BJ (cell line): Measurements from ENCODE around the gene ARL15. TPM values are rescaled to one million over a fixed set of nuclear protein-coding genes. Genes with fewer than 3 reads are reported as not detected.
A peak's percentile ranks its signal among the peaks of the same experiment; 100 is the strongest.
"Not testable (repeated sequence)": the region's sequence is repeated elsewhere in the genome, so short reads cannot be mapped to it uniquely, and the experiment has no call there.

ENCODE experiments used
- CTCF ChIA-PET: fragments of 350-600 bp; formaldehyde crosslinking; extraction: SDS; loops from one replicate; lab custom pipeline; 2021; ENCODE audit warnings: antibody characterized with exemption, inconsistent platforms; lab: Yijun Ruan, JAX
- POLR2A ChIA-PET: fragments of 300-600 bp; sonication (Branson Sonifier 250); formaldehyde crosslinking; extraction: SDS; loops from one replicate; lab custom pipeline; 2021; ENCODE audit warnings: antibody characterized with exemption; lab: Charles Lee
- DNase-seq: peaks from one replicate; pipeline ENCODE4 v3.0.0-alpha.2; 2011; ENCODE audit warnings: low read depth
- H3K27me3 ChIP-seq: 2 replicates; pipeline ENCODE4 v1.6.0; 2011; ENCODE audit warnings: low read length; ENCODE audit not compliant: control insufficient read depth, insufficient read depth
- H3K36me3 ChIP-seq: 2 replicates; pipeline ENCODE4 v1.5.1; 2011; ENCODE audit warnings: low read length; ENCODE audit not compliant: control insufficient read depth, insufficient read depth
- H3K4me3 ChIP-seq: 2 replicates; pipeline ENCODE4 v1.5.1; 2011; ENCODE audit warnings: low read depth, mild to moderate bottlenecking, control low read depth, low read length
- CTCF ChIP-seq: IDR thresholded peaks from 2 replicates; pipeline ENCODE4 v1.5.1; 2011; ENCODE audit warnings: low read depth, mild to moderate bottlenecking, control low read depth, inconsistent platforms, low read length, moderate library complexity; ENCODE audit not compliant: insufficient read depth
- polyA minus RNA-seq: library from RNA; depleted of rRNA, polyadenylated mRNA; stranded (reverse); fragments of >200 nt; gene quantifications from 2 replicates; pipeline ENCODE4 v1.2.3, GENCODE V29; 2011; rRNA and poly(A)+ RNA removed
- polyA plus RNA-seq: library from polyadenylated mRNA; depleted of rRNA; stranded (reverse); fragments of >200 nt; gene quantifications from 2 replicates; pipeline ENCODE4 v1.2.3, GENCODE V29; 2011; rRNA removed

The ARL15 gene
- 11.9 and 16.0 TPM in 2 replicates for polyA plus RNA-seq
- polyA minus RNA-seq, result 17.1 and 30.0 TPM in 2 replicates

GRCh38 chr5:54310433-54311175 is at the start of gene ARL15:
Gene ARL15, minus strand, starts transcription at chr5:54310573.
- TF ChIP-seq CTCF, result no peak
- CTCF ChIA-PET, result interaction anchor here (0.6 to 2.5 kb wide), 16 partner anchors 14 to 1067 kb away, joined by 3 to 12 read pairs (median 3); partner anchors contain the start of gene SNX18
- Histone ChIP-seq H3K27me3 (no peaks in the 10 kb centered on the region), H3K4me3 (peak within 1 kb of the TSS; percentile 91), H3K36me3 (no peaks in the 10 kb centered on the region)
- DNase-seq, result peak; percentile 84
- POLR2A ChIA-PET, result interaction anchor here (0.6 to 1.1 kb wide), 7 partner anchors 9 to 1051 kb away, joined by 3 to 8 read pairs (median 5); no protein-coding TSS in a partner anchor

GRCh38 chr5:54360089-54360488 is 49.7 kb upstream of the ARL15 start:
- no peak overlapping the region for H3K4me3 ChIP-seq
- POLR2A ChIA-PET, result no interaction called here

GRCh38 chr5:54357408-54358058 is 47.2 kb upstream of the ARL15 start:
- no peak for TF ChIP-seq CTCF
- POLR2A ChIA-PET, result no interaction called here
- H3K36me3 ChIP-seq, result no peaks in the 10 kb centered on the region
- CTCF ChIA-PET, result interaction anchor here (1.0 to 1.5 kb wide), 2 partner anchors 26 to 45 kb away, joined by 3 read pairs; no protein-coding TSS in a partner anchor
- no peak overlapping the region for H3K4me3 ChIP-seq
- DNase-seq, result no peak
- H3K27me3 ChIP-seq, result no peaks in the 10 kb centered on the region

More at GRCh38 chr5:54360089-54360488, 49.7 kb upstream of the ARL15 start:
- H3K36me3 ChIP-seq, result no peaks in the 10 kb centered on the region
- TF ChIP-seq CTCF, result no peak
- no peak for DNase-seq
- H3K27me3 ChIP-seq, result no peaks in the 10 kb centered on the region
- CTCF ChIA-PET, result interaction anchor here (0.7 to 0.9 kb wide), 2 partner anchors 116 to 129 kb away, joined by 3 read pairs; no protein-coding TSS in a partner anchor

GRCh38 chr5:54353933-54354564 is 43.7 kb upstream of the ARL15 start:
- DNase-seq, H3K4me3 ChIP-seq, POLR2A ChIA-PET, H3K27me3 ChIP-seq, H3K36me3 ChIP-seq, CTCF ChIA-PET: not testable (repeated sequence)

- CTCF ChIA-PET, H3K36me3 ChIP-seq, H3K27me3 ChIP-seq, POLR2A ChIA-PET, DNase-seq, H3K4me3 ChIP-seq: not testable (repeated sequence)
Observed at GRCh38 chr5:54352580-54352979, 42.2 kb upstream of the ARL15 start.
